Embryonic facial prominence (tissue), 1 donor: ENCODE results near the gene PFN3.
A peak's percentile ranks its signal among the peaks of the same experiment; 100 is the strongest.
"Not testable (repeated sequence)": the region's sequence is repeated elsewhere in the genome, so short reads cannot be mapped to it uniquely, and the experiment has no call there.

Experiments
- DNase-seq: peaks from one replicate; pipeline ENCODE4 v3.0.0-alpha.2; 2016; ENCODE audit errors: extremely low spot score

Gene PFN3

DNA sequence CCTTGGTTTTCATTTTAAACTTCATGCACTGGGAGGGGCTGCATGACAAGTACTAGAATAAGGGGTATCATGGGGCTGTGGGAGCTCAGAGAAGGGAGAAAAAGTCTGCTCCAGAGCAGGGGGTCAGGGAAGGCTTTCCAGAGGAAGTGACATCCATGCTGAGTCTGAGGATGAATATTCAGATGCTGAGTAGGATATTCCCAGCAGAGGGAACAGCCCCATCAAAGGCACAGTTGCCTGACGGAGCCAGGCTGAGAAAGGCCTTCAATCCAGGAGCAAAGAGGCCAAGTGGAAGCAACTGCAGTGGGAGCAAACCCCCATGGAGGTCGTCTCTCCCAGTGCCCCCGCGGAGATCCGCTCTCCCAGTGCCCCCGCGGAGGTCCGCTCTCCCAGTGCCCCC, 4.4 kb downstream of the PFN3 start:
- no peak for DNase-seq

GRCh38 chr5:177393990-177394389, 6.5 kb downstream of the PFN3 start:
- no peak for DNase-seq

- no peak for DNase-seq
Observed at GRCh38 chr5:177393206-177393765, 7.2 kb downstream of the PFN3 start.

DNA sequence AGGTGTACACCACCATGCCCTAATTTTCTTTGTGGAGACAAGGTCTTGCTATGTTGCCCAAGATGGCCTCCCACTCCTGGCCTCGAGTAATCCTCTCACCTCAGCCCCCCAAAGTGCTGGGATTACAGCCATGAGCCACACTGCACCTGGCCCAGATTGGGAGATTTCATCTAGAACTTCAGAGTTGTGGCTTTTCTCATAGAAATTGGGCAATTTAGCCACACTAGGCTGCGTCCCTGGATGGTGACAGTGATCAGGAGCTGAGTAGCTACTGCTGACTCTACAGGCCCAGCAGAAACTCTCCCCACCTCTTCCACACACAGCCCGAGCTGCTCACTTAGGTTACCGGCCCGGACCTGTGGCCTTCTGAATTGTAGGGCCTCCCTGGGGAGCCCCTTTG, 7.7 kb downstream of the PFN3 start:
- no peak for DNase-seq

DNA sequence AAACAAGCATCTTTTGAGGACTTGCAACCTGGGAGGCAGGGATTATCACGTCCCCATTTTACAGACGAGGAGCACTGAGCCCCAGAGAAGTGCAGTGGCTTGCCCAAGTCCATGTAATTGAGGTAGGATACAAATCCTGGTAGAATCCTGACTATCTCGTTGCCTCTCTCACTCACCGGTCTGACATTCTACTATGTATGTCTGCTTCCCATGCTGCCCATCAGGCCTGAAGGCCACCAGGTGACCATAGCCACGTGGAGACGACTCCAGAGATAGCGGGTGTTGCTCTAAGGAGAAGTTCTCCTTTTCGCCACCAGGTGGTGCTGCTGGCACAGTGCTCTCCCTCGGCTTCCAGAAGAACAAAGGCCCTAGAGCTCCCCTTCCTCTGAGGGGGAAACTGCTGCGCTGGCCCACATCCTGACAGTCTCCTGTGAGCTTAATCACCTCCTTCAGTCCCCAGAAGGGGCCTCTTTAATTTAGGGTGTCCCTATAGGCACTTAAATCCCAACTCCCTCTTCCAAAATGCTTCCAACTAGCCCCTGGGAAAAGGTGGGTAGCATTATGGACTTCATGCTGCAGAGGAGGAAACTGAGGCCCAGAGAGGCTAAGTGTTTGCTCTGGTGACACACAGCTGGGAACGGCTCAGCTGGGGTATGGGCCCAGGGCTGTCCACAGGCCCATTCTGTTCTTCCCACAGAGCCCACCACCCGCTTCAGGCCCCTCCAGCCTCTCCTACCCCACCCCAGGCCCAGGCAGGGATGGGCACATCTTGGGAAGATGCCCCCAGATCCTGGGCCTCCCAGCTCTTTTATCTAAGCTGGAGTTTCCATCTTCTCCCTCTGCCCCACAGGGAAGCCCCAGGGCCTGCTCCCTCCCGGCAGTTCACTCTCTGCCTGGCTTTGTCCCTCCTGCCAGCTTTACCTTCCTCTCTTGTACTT, 9.8 kb downstream of the PFN3 start:
- DNase-seq: peak; percentile 80

GRCh38 chr5:177389241-177390169, 11.0 kb downstream of the PFN3 start:
- no peak for DNase-seq

DNA sequence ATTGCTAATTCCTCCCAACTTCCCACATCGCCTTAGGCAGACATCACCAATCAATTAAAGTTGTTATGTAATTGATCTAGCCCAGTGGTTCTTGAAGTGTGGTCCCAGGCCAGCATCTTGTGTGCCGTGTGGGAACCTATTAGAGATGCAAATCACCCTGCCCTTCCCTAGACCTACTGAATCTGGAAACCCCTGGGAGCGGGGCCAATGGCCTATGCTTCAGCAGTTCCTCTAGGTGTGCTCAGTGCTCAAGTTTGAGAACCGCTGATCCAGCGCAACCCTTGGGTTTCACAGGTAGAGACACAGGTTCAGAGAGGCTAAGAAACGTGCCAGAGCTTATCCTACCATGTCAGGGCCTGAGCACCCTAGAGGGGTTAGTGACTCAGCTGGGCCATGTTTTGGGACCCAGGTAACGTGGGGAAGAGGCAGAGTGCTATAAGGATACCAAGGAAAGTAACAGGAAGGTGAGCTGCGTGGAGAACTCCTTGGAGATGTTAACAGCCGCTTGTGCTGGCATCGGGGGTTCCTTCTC, 11.9 kb downstream of the PFN3 start:
- DNase-seq: no peak

GRCh38 chr5:177387405-177387804, 13.1 kb downstream of the PFN3 start:
- DNase-seq: no peak

GRCh38 chr5:177386542-177386941, 13.9 kb downstream of the PFN3 start:
- DNase-seq: no peak

- DNase-seq: no peak
Observed at GRCh38 chr5:177385720-177386119, 14.7 kb downstream of the PFN3 start.

- DNase-seq: no peak
Observed at GRCh38 chr5:177384134-177384533, 16.3 kb downstream of the PFN3 start, which contains the start of gene SLC34A1. SLC34A1 (plus strand) TSS chr5:177384434; CDS start chr5:177385742, 1,308 bp downstream.

DNA sequence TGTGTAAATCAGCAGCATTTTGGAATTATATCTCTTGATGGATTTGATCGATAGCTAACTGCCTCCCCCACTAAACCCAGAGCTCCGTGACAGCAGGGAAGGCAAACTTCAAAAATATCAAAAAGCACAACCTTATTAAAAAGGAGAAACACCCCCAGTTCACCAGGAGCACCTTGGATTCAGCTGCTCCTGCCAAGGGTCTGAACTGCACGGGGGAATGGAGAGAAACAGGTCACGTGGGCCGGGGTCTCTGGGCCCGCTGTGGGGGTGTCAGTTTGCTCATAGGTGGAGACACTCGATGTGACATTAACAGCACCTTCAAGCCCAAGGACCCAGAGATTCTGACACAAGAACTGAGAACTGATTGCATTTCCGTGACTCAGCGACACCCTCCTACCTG, 17.3 kb downstream of the PFN3 start:
- no peak for DNase-seq

DNA sequence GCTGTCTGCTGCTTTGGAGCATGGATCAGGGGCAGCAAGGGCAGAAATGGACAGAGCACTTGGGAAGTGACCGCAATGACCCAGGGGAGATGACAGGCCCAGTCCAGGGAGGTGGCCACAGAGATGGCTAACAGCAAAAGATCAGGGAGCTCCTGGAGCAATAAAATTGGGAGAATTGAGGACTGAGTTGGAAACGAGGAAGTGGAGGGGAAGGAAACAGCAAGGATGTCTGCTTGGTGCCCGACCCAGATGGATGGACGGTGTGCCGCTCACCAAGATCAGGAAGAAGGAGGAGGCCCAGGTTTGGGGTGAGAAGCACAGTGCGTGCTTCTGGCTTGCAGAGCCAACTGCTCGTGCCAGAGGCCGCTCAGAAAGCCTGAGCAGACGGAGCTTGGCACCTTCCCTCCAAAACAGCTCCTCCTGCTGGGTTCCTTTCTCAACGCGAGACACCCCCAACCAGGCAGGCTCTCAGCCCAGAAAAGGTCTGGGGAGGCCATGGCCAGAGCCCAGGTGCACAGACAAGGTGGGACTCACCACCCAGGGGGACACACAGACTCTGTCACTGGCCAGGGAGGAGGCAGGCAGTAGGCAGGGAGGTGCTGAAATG, 17.9 kb downstream of the PFN3 start:
- no peak for DNase-seq

DNA sequence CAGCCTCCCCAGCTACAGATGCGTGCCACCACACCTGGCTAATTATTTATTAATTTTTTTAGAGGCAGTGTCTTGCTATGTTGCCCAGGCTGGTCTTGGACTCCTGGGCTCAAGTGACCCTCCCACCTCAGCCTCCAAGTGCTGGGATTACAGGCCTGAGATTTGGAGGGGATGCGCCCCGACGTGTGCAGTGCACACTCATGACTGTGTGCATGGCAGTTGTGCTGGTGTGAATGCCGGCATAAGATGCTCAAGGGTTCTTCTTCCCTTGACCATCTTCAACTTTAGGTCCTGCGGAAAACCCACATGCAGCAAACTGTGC, 19.7 kb downstream of the PFN3 start:
- DNase-seq: no peak

DNA sequence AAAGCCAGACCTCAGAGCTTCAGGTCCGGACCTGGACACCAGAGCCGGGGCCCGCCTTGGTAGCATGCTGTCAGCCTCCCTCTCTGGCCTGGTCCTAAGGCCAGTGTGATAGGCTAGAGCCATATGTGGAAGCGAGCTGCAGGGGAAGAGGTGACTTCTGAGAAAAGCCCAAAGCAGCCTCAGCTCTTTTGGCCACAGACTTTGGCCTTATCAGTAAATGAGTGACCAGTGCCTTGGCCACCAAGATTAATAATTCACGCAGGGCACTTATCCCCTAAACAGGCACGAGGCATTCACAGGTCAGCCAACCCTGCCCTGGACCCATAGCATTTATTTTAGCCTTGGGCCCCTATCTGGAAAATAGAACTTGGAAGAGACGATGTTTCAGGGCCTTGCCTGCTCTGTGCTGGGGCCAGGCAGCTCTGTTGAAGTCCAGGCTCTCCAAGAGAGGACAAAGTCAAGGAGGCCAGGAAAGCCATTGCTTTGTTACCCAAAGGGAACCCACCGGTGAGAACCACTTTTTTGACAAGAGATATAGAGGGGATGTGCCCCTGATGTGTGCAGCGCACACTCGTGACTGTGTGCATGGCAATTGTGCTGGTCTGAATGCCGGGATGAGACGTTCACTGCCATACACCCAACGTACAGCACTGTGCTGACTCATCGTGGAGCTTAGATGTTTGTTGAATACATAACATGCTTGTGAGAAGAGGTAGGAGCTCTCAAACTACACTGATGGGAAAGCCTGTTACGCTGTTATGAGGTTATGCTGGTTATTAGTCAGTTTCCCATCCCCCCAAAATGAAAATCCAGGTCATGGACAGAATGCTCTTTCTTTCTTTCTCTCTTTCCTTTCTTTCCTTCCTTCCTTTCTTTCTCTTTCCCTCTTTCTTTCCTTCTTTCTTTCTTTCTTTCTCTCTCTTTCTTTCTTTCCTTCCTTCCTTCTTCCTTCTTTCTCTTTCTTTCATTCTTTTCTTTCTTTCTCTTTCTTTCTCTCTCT, 21.3 kb downstream of the PFN3 start:
- no peak for DNase-seq

DNA sequence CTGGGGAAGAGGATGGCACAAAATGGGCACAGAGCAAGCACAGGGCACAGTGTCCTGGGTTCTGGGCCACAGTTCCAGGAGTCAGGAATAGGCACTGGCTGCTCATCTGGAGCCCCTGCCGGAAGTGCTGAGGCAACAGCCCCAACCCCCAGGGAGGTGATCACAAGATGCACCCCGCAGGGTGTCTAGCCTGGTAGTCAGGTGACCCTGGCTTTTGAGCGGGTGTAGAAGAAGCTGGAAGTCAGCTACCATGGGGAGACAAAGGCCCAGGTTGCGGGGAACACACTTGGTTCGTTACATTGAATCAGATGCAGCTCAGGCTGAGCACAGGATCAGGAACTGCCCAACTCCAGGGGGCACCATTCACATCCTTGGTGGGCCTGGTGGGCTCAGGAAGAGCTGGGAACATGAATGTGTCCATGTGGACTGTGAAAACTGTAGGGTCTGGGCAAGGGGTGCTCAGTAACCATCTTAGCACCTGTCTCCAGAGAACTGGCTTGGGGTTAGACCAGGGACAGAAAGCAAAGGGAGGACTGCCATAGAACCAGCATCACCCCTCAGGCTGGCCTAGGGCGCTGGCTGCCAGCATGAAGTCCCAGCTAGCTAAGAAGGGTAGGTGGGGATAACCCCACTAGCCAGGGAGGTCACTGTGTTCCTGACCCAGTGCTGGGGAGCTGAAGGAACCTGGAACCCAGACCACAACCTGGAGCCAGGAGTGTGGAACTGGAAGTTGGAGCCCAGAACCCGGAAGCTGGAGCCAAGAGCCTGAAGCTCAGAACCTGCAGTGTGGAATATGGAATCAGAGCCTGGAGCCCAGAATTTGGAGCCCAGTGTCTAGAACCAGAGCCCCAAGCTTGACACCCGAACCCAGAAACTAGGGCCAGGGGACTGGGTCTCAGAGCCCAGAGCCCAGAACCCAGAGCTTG, 22.3 kb downstream of the PFN3 start:
- DNase-seq: no peak

DNA sequence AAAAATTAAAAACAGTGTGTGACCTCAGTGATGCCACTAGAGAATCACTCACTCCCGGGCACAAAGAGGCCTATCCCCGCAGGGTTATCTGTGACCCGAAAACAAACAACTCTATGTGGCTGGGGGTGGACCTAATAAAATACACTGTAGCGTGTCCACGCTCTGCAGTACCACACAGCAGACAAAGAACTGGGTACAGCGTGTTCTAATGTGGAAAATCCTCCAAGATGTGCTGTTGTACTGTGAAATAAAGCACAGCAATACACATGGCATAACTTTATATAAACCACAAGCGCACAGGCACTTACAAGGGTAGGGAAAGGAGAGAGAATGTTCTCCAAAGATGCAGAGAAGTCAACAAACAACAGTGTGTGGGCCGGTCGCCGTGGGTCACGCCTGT, 24.4 kb downstream of the PFN3 start:
- no peak for DNase-seq

DNA sequence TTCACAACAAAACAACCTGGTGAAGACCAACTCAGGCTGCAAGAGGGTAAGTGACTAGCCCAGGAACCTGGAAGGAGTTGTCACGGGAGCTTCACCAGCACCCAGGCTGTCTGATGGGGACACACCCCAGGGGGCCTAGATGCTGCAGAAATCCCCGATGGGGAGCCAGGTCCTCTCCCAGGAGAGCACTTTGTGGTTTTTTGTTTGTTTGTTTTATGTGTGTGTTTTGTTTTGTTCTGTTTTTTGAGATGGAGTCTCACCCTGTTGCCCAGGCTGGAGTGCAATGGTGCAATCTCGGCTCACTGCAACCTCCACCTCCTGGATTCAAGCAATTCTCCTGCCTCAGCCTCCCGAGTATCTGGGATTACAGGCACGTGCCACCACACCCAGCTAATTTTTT, 24.9 kb downstream of the PFN3 start:
- DNase-seq: not testable (repeated sequence)

GRCh38 chr5:177374211-177374610, 26.2 kb downstream of the PFN3 start:
- no peak for DNase-seq
